NCI-H226 (cell line): ENCODE data around the gene SH2D5.
"Not testable (repeated sequence)": the region's sequence is repeated elsewhere in the genome, so short reads cannot be mapped to it uniquely, and the experiment has no call there.

Source experiments
- DNase-seq: peaks from one replicate; pipeline ENCODE4 v3.0.0-alpha.2; 2015

SH2D5 gene

GRCh38 chr1:20727746-20728316 is 4.7 kb downstream of the SH2D5 start:
- DNase-seq, result no peak

DNA sequence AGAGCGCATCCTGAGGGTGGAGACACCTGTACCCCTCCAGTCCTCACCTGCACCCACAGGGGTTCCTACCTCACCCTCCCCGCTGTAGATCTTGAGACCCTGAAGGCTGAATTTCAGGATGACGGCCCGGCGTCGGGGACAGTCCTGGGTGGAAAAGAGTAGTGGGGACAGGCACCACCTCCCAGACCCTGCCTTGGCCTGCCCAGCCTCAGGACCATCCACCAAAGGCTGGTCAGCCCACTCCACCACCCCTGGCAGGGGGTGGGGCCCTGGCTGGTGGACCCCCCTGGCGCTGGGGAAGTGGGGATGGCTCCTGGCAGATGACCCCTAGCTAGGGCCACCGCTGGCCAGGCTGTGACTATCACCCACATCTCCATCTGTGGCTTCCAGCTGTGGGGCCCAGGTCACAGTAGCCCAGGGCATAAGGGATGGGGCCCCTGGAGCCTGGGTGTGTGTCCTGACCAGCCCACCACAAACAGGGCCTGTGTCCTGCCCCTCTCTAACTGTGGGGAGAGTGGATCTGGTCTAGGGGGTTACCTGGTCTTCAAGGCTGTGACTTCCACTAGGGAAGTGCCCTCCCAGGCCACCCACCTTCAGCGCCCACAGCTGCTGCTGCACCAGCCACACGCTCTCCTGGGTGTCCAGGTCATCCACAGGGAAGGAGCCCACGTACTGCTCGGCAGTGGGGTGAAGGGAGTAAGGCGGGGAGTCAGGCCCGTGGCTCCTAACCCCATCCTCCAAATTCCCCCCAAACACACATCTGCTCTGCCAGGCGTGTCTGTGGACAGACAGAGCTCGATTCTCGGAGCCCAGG is 5.4 kb downstream of the SH2D5 start:
- DNase-seq, result no peak

- no peak for DNase-seq
Measured at GRCh38 chr1:20726118-20726911, 6.2 kb downstream of the SH2D5 start.

DNA sequence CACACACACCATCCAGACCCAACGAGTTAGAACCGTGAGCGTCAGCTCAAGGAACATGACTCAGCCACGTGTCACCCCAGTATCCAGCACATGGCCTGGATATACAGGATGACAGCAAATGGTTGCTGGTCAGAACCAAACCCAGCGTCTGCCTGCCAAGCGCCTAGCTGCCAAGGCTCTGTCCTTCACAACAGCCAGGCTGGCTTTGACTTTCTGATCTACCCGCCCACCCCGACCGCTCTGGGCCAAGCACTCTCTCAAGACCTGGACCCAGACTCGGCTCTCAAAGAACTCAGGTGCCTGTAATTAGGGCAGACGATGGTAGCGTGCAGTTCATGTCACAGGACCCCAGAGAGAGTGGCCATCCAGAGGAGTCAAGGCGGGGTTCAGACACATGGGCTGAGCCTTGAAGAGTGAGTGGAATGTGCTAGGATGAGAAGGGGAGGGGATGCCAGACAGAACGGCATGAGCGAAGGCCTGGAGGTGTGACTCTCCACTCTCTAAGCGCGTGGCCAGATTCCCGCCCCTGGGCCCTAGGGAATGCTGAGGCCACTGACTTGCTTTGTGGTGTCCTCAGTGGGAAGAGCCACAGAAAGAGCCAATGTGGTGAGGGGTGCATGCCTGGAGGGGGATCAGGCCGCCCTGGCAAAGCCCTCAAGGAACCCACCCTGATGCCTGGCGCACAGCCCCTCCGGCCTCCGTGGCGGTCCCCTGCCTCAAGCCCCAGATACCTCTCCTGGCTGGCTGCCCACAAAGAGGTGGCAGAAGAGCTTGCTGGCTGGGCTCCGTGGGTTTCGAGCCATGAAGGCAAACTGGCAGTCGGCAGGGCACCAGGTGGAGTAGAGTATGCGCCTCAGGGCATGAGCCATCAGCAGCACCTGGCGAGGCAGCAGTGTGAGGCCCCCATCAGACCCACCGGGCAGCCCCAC is 7.0 kb downstream of the SH2D5 start:
- peak; percentile 66 for DNase-seq

- DNase-seq, result no peak
Measured at GRCh38 chr1:20724364-20725188, 7.9 kb downstream of the SH2D5 start.

DNA sequence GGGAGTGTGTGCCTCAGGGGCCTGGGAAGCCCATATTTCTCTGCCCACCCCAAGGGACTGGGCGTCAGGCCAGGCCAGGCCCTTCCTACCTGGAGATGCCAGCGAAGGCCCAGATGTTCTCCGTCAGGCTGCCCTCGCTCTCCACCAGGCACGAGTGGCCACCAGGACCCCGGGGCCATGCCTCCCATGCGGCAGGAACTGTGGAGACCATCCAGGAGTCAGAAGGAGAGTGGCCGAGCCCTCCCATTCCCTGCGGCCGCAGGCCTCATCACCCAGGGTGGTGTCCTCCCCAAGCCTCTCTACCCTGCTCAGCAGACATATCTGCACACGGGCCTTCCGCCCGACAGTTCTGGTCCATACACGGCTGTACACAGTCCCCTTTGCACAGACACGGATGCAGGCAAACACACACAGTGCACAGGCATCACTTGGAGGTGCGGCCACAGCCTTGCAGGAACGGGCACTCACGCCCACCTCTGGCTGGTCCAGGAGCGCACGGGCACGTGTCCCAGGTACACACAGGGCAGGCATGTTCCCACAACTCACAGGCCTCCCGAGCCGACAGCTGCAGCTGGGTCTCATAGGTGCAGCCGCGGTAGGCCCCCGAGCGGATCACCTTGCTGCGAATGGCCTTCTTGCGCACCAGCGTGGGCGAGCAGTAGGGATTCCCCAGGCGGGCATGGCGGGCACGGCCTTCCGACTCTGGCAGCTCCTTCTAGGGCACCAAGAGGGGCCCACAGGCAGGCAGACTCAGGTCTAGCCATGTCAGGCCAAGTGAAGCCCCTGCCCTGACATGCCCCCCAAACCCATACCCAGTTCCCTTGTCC is 8.8 kb downstream of the SH2D5 start:
- DNase-seq, result no peak

GRCh38 chr1:20723159-20723536 is 9.4 kb downstream of the SH2D5 start:
- DNase-seq, result no peak

- DNase-seq, result no peak
Measured at GRCh38 chr1:20721117-20722061, 11.1 kb downstream of the SH2D5 start.

DNA sequence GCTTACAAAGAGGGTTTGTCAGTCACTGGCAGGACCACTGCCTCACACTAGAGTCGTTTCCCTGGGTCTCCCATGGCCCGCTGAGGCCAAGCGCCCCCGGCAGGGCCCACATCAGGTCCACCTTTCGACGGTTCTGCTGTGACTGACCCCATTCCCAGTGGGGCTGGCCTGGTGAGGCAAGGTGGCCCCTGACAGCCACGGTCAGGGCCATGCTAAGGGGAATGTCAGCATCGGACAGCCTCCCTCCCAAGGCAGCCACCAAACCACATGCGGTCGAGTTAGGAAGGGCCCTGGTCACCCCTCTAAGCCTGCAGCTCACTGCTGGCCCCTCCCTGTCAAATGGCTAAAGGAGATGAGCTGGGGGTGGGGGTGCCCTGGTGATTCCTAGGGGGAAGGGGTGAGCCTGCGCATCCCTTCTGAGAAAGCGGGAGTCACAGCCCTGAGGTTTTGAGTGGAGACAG is 11.8 kb downstream of the SH2D5 start:
- DNase-seq, result no peak

DNA sequence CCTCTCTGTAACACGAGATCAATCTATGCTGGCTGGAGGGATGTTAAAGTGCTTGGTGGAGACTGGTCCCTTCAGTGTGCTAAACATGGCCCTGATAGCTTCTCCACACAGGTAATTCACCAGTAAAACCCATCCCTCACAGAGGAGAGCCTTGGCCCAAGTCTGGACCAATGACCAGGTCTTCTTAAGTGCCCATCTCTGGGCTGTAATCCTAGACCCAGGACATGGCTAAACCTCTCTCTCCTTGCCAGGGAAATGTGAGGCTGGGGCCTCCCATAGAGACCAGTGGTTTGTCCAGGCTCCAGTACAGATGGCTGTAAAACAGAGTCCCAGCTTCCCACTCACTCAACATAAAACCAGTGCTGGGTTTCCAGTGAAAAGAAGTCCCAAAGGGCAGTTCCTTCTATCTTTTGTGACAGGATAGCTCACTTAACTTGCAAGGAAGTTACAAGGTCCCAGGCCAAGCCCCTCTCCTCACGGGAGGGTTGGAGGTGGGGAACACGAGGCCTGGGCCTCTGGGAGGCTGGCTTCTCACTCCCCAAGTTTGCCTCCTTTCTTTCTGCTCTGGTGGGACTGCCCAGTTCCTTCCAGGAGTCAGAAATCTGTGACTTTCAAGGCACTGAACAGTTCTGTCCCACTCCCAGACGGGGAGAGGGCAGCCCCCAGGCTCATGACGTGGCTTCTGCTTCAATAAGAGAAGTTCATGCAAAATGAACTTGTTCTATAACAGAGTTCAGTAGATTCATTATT is 12.5 kb downstream of the SH2D5 start:
- DNase-seq, result no peak

- DNase-seq, result no peak
Measured at GRCh38 chr1:20719261-20719660, 13.2 kb downstream of the SH2D5 start.

DNA sequence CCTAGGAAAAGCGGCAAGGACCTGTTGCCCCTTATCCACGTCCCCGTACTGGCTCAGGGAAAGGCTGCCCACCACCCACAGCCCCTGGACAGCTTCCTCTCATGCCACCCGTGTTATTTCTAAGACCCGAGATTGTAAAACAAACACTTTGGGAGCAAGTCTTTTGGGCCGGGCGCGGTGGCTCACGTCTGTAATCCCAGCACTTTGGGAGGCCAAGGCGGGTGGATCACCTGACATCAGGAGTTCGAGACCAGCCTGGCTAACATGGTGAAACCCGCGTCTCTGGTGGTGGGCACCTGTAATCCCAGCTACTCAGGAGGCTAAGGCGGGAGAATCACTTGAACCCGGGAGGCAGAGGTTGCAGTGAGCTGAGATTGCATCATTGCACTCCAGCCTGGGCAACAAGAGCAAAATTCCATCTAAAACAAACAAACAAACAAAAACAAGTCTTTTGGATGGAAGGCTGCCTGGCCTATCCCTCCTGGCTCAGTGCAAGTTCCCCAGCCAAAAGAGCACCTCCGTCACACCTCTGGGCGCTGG is 14.1 kb downstream of the SH2D5 start:
- DNase-seq, result not testable (repeated sequence)

GRCh38 chr1:20717452-20718342 is 14.8 kb downstream of the SH2D5 start, which contains the start of gene KIF17:
TSS of gene KIF17 (minus strand) at chr1:20718007. CDS start at chr1:20717706, 301 bp downstream.
- DNase-seq, result peak; percentile 79

GRCh38 chr1:20716232-20716631 is 16.3 kb downstream of the SH2D5 start:
- DNase-seq, result no peak

- no peak for DNase-seq
Measured at GRCh38 chr1:20715406-20715805, 17.1 kb downstream of the SH2D5 start.

DNA sequence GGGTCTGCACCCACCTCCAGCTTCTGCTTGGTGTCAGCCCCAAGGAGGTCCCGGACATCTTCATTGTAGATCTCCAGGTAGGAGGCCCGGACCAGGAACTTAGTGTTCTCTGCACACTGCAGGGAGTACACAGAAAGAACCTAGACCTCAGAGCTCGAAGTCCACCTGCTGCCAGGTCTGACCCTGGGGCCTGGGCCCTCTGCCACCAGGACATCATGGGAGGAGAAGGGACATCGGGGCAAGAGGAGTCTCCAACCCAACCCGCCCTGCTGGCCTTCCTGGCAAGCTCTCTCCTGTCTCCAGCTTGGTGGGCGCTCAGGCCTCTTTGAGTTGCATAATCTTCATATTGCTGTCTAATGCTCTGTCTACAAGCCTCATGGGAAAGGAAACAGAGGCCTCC is 19.1 kb downstream of the SH2D5 start:
- DNase-seq, result no peak

DNA sequence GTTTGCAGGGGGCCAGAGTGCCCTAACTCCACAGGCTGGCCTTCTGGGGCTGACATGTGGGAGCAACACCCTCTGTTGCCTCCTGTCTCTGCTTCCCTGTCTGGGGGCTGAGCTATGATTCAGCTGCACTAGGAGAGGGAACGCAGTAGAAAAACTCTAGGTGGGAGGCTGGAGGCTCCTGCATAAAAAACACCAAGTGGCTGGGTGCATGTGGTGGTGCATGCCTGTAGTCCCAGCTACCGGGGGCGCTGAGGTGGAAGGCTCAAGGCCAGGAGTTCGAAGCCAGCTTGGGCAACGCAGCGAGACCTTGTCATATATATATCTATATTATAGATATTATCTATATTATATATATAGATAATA is 20.3 kb downstream of the SH2D5 start:
- DNase-seq, result no peak
